VCaP (cell line): Measurements from ENCODE around the gene RAPGEF5.

Experiments
- H3K27ac ChIP-seq: fragments of 450-650 bp; 2 replicates; pipeline ENCODE4 v1.5.1; 2017
- TF ChIP-seq, protein P1 (sequence below): fragments of 450-650 bp; conservative IDR thresholded peaks from 2 replicates; pipeline ENCODE4 v1.5.1; 2017; ENCODE audit warnings: mild to moderate bottlenecking, moderate library complexity

RAPGEF5 gene

DNA sequence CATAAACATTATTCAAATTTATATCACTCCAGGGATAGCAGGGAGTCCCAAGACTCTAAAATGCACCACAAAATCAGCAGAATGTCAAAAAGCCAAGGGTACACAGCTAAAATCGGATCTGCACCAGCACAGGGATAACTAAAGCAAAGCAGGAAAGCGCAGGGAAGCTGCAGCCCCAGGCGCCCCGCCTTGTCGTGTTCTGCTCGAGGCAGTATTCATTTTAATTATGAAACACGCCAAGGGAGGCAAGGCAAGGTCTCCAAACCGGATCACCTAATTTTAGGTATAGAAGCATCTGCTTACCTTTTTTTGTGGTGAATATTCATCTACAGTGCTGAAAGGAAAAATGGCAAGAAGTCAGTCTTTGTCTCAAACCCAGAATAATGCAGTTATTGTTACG, 199.4 kb downstream of the RAPGEF5 start:
- no peak overlapping the region for H3K27ac ChIP-seq
- TF ChIP-seq, protein P1, sequence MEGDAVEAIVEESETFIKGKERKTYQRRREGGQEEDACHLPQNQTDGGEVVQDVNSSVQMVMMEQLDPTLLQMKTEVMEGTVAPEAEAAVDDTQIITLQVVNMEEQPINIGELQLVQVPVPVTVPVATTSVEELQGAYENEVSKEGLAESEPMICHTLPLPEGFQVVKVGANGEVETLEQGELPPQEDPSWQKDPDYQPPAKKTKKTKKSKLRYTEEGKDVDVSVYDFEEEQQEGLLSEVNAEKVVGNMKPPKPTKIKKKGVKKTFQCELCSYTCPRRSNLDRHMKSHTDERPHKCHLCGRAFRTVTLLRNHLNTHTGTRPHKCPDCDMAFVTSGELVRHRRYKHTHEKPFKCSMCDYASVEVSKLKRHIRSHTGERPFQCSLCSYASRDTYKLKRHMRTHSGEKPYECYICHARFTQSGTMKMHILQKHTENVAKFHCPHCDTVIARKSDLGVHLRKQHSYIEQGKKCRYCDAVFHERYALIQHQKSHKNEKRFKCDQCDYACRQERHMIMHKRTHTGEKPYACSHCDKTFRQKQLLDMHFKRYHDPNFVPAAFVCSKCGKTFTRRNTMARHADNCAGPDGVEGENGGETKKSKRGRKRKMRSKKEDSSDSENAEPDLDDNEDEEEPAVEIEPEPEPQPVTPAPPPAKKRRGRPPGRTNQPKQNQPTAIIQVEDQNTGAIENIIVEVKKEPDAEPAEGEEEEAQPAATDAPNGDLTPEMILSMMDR, result no peak

DNA sequence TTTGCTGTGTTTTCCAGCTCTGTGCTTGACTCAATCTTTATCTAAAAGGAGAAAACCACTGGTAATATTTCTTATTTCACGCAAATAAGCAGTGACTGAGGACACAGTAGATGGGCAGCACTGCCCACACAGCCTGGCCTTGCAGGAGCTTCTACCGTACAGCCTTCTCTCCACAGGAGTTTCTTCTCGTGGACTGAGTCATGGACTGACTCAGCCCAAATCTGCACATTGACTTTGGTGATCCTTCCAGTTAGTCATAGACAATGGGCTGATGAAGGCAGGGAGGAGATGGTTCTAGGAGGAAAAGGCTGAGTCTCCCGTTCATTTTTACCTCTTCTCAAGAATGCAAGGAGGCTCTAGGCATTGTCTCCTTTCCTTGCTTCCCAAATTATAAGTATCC, 200.7 kb downstream of the RAPGEF5 start:
- TF ChIP-seq, protein P1, result no peak
- H3K27ac ChIP-seq, result no peak overlapping the region

DNA sequence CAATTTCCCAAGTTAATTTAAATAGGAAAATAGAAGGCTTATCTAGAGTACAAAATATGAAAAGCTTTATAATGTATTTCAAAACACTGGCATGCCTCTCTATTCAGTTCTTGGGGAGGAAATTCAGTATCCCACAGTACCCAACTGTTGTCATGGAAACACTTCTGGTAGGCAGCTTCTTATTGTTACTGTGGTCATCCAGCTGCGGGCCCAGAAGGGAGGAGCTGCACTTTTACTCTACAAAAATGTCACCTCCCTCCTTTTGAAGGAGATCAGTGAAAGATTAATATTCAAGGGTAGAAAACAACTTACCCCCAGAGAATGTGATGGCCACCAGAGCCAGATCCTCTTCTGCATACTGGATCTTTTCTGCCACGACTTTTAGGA, 202.8 kb downstream of the RAPGEF5 start:
- TF ChIP-seq, protein P1, result no peak
- no peak overlapping the region for H3K27ac ChIP-seq

DNA sequence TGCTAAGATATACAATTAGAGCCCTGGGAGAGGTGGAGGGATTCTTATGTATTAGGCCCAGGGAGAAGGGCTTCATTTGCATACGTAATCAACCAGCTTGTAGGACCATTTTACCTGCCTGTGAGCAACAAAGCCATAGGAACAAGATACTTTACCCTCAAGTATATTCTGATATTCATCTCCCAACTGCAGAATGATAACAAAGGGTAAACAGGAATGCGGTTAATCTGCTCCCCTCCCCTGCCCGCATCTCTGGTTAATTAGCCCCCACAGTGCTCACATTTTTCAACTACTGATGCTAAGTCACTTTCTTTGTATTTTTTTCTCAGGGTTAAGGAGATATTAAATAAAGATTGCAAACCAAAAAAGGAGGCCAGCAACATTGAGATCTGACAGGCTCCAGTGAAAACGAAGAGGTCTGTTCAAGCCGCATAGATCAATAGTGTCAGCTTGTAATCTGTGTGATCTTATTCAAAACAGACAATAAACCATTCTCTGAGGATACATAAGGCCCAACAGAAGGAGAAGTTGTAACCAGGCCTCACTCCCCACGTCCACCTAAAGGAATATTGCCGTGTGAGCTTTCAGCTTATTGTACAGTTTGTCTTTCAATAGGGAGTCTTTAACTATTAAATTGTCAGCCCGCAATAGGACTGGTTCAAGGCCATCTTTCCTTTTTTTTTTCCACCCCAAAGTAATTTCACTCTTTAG, 203.4 kb downstream of the RAPGEF5 start:
- TF ChIP-seq, protein P1, result no peak
- H3K27ac ChIP-seq, result no peak overlapping the region

DNA sequence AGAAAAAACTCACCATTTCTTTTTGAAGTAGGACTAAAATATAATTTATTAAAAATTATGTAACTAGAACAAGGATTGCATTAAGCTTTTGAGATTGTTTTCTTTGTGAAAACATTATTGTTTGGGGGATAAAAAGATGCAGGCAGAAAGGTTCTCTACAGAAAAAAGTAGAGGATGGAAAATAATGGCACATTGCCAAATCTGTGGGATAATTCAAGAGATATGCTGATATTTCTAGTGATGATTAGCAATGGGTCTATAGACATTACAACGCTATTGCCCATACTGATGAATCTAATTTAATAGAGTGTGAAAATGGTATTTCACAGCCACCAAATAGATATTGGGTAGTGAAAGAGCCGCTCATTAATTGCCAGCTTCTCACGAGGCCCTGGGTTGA, 204.3 kb downstream of the RAPGEF5 start:
- H3K27ac ChIP-seq, result no peak overlapping the region
- TF ChIP-seq, protein P1, result no peak

DNA sequence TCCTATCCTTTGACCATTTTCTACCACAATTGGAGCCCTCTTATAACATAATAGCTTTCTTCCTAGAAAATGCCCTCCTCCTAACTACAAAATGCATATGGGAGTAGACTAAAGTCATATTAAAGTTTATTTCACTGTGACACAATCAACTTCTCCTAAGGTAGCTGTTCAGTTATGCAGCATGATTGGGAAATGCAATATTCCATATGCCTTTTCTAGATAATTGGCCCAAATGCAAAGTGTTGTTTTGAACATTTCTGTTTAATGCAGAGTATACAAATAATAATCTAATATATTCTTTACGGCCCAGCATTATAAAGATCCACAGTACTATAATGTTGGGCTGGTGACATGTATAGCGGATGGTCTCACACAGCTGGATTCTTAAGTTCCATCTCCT, 205.1 kb downstream of the RAPGEF5 start:
- no peak overlapping the region for H3K27ac ChIP-seq
- TF ChIP-seq, protein P1, result no peak

DNA sequence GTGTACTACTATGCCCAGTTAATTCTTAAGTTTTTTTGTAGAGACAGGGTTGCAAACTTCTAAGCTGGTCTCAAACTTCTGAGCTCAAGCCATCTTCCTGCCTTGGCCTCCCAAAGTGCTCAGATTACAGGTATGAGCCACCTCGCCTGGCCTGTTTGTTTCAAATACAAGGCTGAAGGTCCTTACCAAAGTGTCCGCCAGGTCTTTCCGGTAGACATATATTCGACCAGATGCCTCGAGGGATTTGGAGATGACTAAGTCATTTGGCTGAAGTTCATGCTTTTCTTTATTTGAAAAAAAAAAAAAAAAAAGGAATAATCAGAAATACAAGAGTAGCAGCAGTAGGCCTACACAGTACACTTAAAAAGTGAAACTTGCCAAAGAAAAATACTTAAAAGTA, 206.7 kb downstream of the RAPGEF5 start:
- TF ChIP-seq, protein P1, result no peak

More for the DNA sequence above, 206.7 kb downstream of the RAPGEF5 start:
- no peak overlapping the region for H3K27ac ChIP-seq
